WTC11 (cell line): ENCODE results near the gene RAB17.

Source experiments
- CREM ChIP-seq: sonication (generic); formaldehyde crosslinking; IDR thresholded peaks from 2 replicates; pipeline ENCODE4 v1.8.1; 2022; ENCODE audit warnings: mild to moderate bottlenecking, missing genetic modification reagents, moderate library complexity
- IRF2 ChIP-seq: sonication (generic); formaldehyde crosslinking; IDR thresholded peaks from 2 replicates; pipeline ENCODE4 v1.8.0; 2022; ENCODE audit warnings: low read depth, missing genetic modification reagents, borderline replicate concordance
- NR3C1 ChIP-seq: sonication (generic); formaldehyde crosslinking; conservative IDR thresholded peaks from 2 replicates; pipeline ENCODE4 v1.8.1; 2023; ENCODE audit warnings: low read depth, mild to moderate bottlenecking, missing genetic modification reagents
- SP1 ChIP-seq: sonication (generic); formaldehyde crosslinking; conservative IDR thresholded peaks from 2 replicates; pipeline ENCODE4 v1.8.1; 2022; ENCODE audit warnings: missing genetic modification reagents
- TCF7 ChIP-seq: sonication (generic); formaldehyde crosslinking; IDR thresholded peaks from 2 replicates; pipeline ENCODE4 v1.8.0; 2022; ENCODE audit warnings: mild to moderate bottlenecking, low read depth, missing genetic modification reagents, moderate library complexity
- ZNF138 ChIP-seq: sonication (generic); formaldehyde crosslinking; conservative IDR thresholded peaks from 2 replicates; pipeline ENCODE4 v1.8.1; 2022; ENCODE audit warnings: mild to moderate bottlenecking, moderate library complexity, missing genetic modification reagents
- TF ChIP-seq, protein P1 (sequence below): fragments of 200-600 bp; IDR thresholded peaks from 2 replicates; pipeline ENCODE4 v1.8.0; 2022; ENCODE audit warnings: antibody characterized with exemption
- TF ChIP-seq, protein P2 (sequence below): sonication (generic); formaldehyde crosslinking; IDR thresholded peaks from 2 replicates; pipeline ENCODE4 v1.8.0; 2022; ENCODE audit warnings: mild to moderate bottlenecking, missing genetic modification reagents
- TF ChIP-seq, protein P3 (sequence below): sonication (generic); formaldehyde crosslinking; IDR thresholded peaks from 2 replicates; pipeline ENCODE4 v1.8.1; 2022; ENCODE audit warnings: mild to moderate bottlenecking, moderate library complexity, missing genetic modification reagents

DNA sequence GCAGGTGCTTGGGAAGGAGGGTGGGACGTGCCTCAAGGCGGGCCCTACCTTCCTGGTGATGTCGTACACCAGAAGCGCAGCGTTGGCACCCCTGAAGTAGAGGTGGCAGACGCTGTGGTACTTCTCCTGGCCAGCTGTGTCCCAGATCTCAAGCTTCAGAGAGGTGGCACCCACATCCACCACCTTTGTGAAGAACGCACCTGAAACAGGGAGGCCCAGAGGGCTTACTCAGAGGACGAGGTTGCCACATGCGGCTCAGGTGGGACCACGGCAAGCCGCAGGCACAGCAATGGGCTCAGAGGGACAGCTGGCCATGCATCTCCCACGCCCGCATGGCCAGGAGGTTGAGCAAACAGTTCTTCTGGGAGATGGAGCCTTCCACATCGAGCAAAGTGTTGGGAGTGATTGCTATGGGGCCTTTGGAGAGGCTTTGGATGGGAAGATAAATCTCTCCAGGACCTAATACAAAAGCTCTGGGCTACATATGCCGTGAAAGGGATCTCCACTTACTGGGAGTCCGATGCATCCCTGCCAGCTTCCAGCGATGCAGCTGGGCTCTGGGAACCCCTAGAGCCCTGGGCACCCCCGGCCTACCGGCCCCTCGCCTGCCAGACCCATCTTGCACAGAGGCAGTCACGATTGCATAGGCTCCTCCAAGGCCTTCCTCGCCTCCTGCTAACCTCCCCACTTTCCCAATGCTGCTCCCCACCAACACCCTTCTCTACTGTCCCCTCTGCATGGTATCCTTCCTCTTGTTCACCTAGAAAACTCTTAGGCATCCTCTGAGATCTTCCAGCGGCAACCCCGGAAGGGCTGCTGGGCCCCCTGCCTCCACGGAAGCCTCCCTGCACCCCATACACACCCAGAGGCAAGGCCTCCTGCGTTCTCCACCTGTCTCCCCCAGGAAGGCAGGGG lies 12.3 kb downstream of the RAB17 start:
- TF ChIP-seq, protein P1, sequence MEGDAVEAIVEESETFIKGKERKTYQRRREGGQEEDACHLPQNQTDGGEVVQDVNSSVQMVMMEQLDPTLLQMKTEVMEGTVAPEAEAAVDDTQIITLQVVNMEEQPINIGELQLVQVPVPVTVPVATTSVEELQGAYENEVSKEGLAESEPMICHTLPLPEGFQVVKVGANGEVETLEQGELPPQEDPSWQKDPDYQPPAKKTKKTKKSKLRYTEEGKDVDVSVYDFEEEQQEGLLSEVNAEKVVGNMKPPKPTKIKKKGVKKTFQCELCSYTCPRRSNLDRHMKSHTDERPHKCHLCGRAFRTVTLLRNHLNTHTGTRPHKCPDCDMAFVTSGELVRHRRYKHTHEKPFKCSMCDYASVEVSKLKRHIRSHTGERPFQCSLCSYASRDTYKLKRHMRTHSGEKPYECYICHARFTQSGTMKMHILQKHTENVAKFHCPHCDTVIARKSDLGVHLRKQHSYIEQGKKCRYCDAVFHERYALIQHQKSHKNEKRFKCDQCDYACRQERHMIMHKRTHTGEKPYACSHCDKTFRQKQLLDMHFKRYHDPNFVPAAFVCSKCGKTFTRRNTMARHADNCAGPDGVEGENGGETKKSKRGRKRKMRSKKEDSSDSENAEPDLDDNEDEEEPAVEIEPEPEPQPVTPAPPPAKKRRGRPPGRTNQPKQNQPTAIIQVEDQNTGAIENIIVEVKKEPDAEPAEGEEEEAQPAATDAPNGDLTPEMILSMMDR, result no peak
- no peak for TF ChIP-seq ZNF138 (CRISPR knock-in tag)
- TF ChIP-seq, protein P2, sequence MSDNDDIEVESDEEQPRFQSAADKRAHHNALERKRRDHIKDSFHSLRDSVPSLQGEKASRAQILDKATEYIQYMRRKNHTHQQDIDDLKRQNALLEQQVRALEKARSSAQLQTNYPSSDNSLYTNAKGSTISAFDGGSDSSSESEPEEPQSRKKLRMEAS (CRISPR knock-in tag), result no peak
- TF ChIP-seq IRF2 (CRISPR knock-in tag), result no peak
- TF ChIP-seq CREM (CRISPR knock-in tag), result no peak
- no peak for TF ChIP-seq NR3C1 (CRISPR knock-in tag)
- TF ChIP-seq SP1 (CRISPR knock-in tag), result no peak
- TF ChIP-seq, protein P3, sequence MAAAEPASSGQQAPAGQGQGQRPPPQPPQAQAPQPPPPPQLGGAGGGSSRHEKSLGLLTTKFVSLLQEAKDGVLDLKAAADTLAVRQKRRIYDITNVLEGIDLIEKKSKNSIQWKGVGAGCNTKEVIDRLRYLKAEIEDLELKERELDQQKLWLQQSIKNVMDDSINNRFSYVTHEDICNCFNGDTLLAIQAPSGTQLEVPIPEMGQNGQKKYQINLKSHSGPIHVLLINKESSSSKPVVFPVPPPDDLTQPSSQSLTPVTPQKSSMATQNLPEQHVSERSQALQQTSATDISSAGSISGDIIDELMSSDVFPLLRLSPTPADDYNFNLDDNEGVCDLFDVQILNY (CRISPR knock-in tag), result no peak
- TF ChIP-seq TCF7, result no peak
